Superior temporal gyrus (tissue), 1 donor: ENCODE data around the gene RSPH6A.
A peak's percentile ranks its signal among the peaks of the same experiment; 100 is the strongest.

Source experiments
- DNase-seq: peaks from one replicate; pipeline ENCODE4 v3.0.0-alpha.2; 2016; ENCODE audit errors: extremely low spot score

RSPH6A gene

GRCh38 chr19:45814851-45815480 is at the start of gene RSPH6A:
Gene RSPH6A, minus strand, starts transcription at chr19:45815308. Its CDS starts 132 bp downstream, at chr19:45815176.
- no peak for DNase-seq

- DNase-seq = no peak
These were observed 49.5 kb upstream of the RSPH6A start for GRCh38 chr19:45864629-45865082.

- no peak for DNase-seq
These were observed 48.9 kb upstream of the RSPH6A start, which contains the start of gene FOXA3 for GRCh38 chr19:45863840-45864628. Gene FOXA3, plus strand, starts transcription at chr19:45864326. Its CDS starts 131 bp downstream, at chr19:45864457.

- DNase-seq = no peak
These were observed 48.3 kb upstream of the RSPH6A start for GRCh38 chr19:45863335-45863839.

GRCh38 chr19:45862564-45863334 is 47.6 kb upstream of the RSPH6A start, which contains the start of gene SYMPK:
Gene SYMPK, minus strand, starts transcription at chr19:45863147. Its CDS starts 8,652 bp downstream, at chr19:45854495.
- peak; percentile 99 for DNase-seq

- no peak for DNase-seq
These were observed 47.1 kb upstream of the RSPH6A start for GRCh38 chr19:45862271-45862563.

GRCh38 chr19:45860359-45861259 is 45.5 kb upstream of the RSPH6A start:
- DNase-seq = no peak

GRCh38 chr19:45854167-45854778 is 39.2 kb upstream of the RSPH6A start:
- no peak for DNase-seq

GRCh38 chr19:45852983-45853382 is 37.9 kb upstream of the RSPH6A start:
- no peak for DNase-seq

GRCh38 chr19:45852145-45852750 is 37.1 kb upstream of the RSPH6A start:
- DNase-seq = no peak

GRCh38 chr19:45848922-45849321 is 33.8 kb upstream of the RSPH6A start:
- DNase-seq = no peak

GRCh38 chr19:45847663-45848062 is 32.6 kb upstream of the RSPH6A start:
- DNase-seq = no peak

- DNase-seq = no peak
These were observed 27.1 kb upstream of the RSPH6A start for GRCh38 chr19:45842198-45842597.

- no peak for DNase-seq
These were observed 19.9 kb upstream of the RSPH6A start for GRCh38 chr19:45834970-45835369.

GRCh38 chr19:45828945-45829344 is 13.8 kb upstream of the RSPH6A start:
- DNase-seq = no peak

- no peak for DNase-seq
These were observed 13.4 kb upstream of the RSPH6A start for GRCh38 chr19:45828523-45828922.

GRCh38 chr19:45827459-45828093 is 12.5 kb upstream of the RSPH6A start:
- no peak for DNase-seq

- DNase-seq = no peak
These were observed 11.8 kb upstream of the RSPH6A start for GRCh38 chr19:45826934-45827333.
